GM21447 (cell line): ENCODE data around the gene SMAD3.
"Not testable (repeated sequence)": the region's sequence is repeated elsewhere in the genome, so short reads cannot be mapped to it uniquely, and the experiment has no call there.

Source experiments
- ATAC-seq: cut with Tn5 transposase; IDR thresholded peaks from one replicate; pipeline ENCODE4 v1.9.1; 2021; ENCODE audit not compliant: unreplicated experiment

The SMAD3 gene

GRCh38 chr15:67062369-67062985 lies 2.9 kb upstream of the SMAD3 start:
- no peak for ATAC-seq

- no peak for ATAC-seq
Observed at GRCh38 chr15:67063689-67064606, 1.5 kb upstream of the SMAD3 start.

- ATAC-seq, result peak; percentile 34
Observed at GRCh38 chr15:67064607-67065530, 533 bp upstream of the SMAD3 start.

- no peak for ATAC-seq
Observed at GRCh38 chr15:67066041-67066958, 898 bp downstream of the SMAD3 start.

- ATAC-seq, result no peak
Observed at GRCh38 chr15:67066959-67067853, 1.8 kb downstream of the SMAD3 start.

GRCh38 chr15:67067930-67068551 lies 2.6 kb downstream of the SMAD3 start:
- ATAC-seq, result no peak

GRCh38 chr15:67068710-67069400 lies 3.5 kb downstream of the SMAD3 start:
- no peak for ATAC-seq

GRCh38 chr15:67070150-67070549 lies 4.7 kb downstream of the SMAD3 start:
- ATAC-seq, result no peak

GRCh38 chr15:67070892-67071664 lies 5.7 kb downstream of the SMAD3 start:
- no peak for ATAC-seq

- no peak for ATAC-seq
Observed at GRCh38 chr15:67072442-67072841, 7.0 kb downstream of the SMAD3 start.

- ATAC-seq, result no peak
Observed at GRCh38 chr15:67072958-67073357, 7.6 kb downstream of the SMAD3 start.

- no peak for ATAC-seq
Observed at GRCh38 chr15:67074886-67075229, 9.5 kb downstream of the SMAD3 start.

GRCh38 chr15:67075555-67076135 lies 10.2 kb downstream of the SMAD3 start:
- ATAC-seq, result not testable (repeated sequence)

- ATAC-seq, result peak; percentile 45
Observed at GRCh38 chr15:67076147-67076843, 10.9 kb downstream of the SMAD3 start.

- ATAC-seq, result no peak
Observed at GRCh38 chr15:67077641-67078215, 12.3 kb downstream of the SMAD3 start.

- ATAC-seq, result no peak
Observed at GRCh38 chr15:67079361-67079760, 14.0 kb downstream of the SMAD3 start.
